ENCODE results near the gene SH3D19. TPM values are rescaled to one million over a fixed set of nuclear protein-coding genes. Genes with fewer than 3 reads are reported as not detected.

The SH3D19 gene
- total RNA-seq, 1 experiment from 2014 or later: 18.4 TPM

- no peak for DNase-seq (ENCODE audit: low spot score)
Measured at GRCh38 chr4:151321586-151321985, 3.8 kb downstream of the SH3D19 start.

GRCh38 chr4:151319490-151319889 is 5.9 kb downstream of the SH3D19 start:
- DNase-seq (ENCODE audit: low spot score): no peak

GRCh38 chr4:151318307-151319006 is 6.9 kb downstream of the SH3D19 start:
- no peak for DNase-seq (ENCODE audit: low spot score)

- DNase-seq (ENCODE audit: low spot score): no peak
Measured at GRCh38 chr4:151316645-151317044, 8.8 kb downstream of the SH3D19 start.

GRCh38 chr4:151315212-151315886 is 10.1 kb downstream of the SH3D19 start:
- peak; percentile 65 for DNase-seq (ENCODE audit: low spot score)

GRCh38 chr4:151314479-151314878 is 10.9 kb downstream of the SH3D19 start:
- DNase-seq (ENCODE audit: low spot score): no peak

GRCh38 chr4:151314010-151314355 is 11.4 kb downstream of the SH3D19 start:
- DNase-seq (ENCODE audit: low spot score): no peak

GRCh38 chr4:151313306-151314009 is 11.9 kb downstream of the SH3D19 start:
- DNase-seq (ENCODE audit: low spot score): no peak

GRCh38 chr4:151310124-151310728 is 15.2 kb downstream of the SH3D19 start:
- no peak for DNase-seq (ENCODE audit: low spot score)

GRCh38 chr4:151304755-151305154 is 20.6 kb downstream of the SH3D19 start:
- no peak for DNase-seq (ENCODE audit: low spot score)

GRCh38 chr4:151304226-151304625 is 21.2 kb downstream of the SH3D19 start:
- no peak for DNase-seq (ENCODE audit: low spot score)

- peak; percentile 54 for DNase-seq (ENCODE audit: low spot score)
Measured at GRCh38 chr4:151302432-151302831, 23.0 kb downstream of the SH3D19 start.

- DNase-seq (ENCODE audit: low spot score): no peak
Measured at GRCh38 chr4:151297170-151297569, 28.2 kb downstream of the SH3D19 start.

GRCh38 chr4:151296227-151296626 is 29.2 kb downstream of the SH3D19 start:
- no peak for DNase-seq (ENCODE audit: low spot score)

GRCh38 chr4:151294833-151295496 is 30.4 kb downstream of the SH3D19 start:
- DNase-seq (ENCODE audit: low spot score): no peak

GRCh38 chr4:151292038-151292437 is 33.4 kb downstream of the SH3D19 start:
- no peak for DNase-seq (ENCODE audit: low spot score)

- peak; percentile 37 for DNase-seq (ENCODE audit: low spot score)
Measured at GRCh38 chr4:151291485-151291884, 33.9 kb downstream of the SH3D19 start.

- DNase-seq (ENCODE audit: low spot score): peak; percentile 34
Measured at GRCh38 chr4:151287409-151287808, 38.0 kb downstream of the SH3D19 start.

- no peak for DNase-seq (ENCODE audit: low spot score)
Measured at GRCh38 chr4:151284534-151285245, 40.7 kb downstream of the SH3D19 start.

GRCh38 chr4:151276787-151277562 is 48.4 kb downstream of the SH3D19 start, which contains the start of gene PRSS48:
PRSS48 (plus strand) TSS chr4:151277161; CDS start chr4:151277173, 12 bp downstream.
- DNase-seq (ENCODE audit: low spot score): peak; percentile 43

Data from A172 (cell line).